HEK293 (cell line): ENCODE measurements around the gene SHISA9.

ENCODE experiments used
- CTCF ChIP-seq: fragments of 450-650 bp; formaldehyde crosslinking; IDR thresholded peaks from 2 replicates; pipeline ENCODE4 v1.5.1; 2016; ENCODE audit warnings: missing biosample characterization, missing genetic modification characterization
- OVOL3 ChIP-seq: fragments of 450-650 bp; formaldehyde crosslinking; IDR thresholded peaks from 2 replicates; pipeline ENCODE4 v1.5.1; 2016; ENCODE audit warnings: missing biosample characterization, missing genetic modification characterization
- PBX3 ChIP-seq: sonication (generic); formaldehyde crosslinking; IDR thresholded peaks from 2 replicates; pipeline ENCODE4 v1.8.1; 2022; ENCODE audit warnings: mild to moderate bottlenecking, moderate library complexity, missing genetic modification reagents
- PRDM4 ChIP-seq: fragments of 450-650 bp; formaldehyde crosslinking; IDR thresholded peaks from 2 replicates; pipeline ENCODE4 v1.5.1; 2017; ENCODE audit warnings: missing biosample characterization, missing genetic modification characterization
- SCRT1 ChIP-seq: fragments of 450-650 bp; formaldehyde crosslinking; IDR thresholded peaks from 2 replicates; pipeline ENCODE4 v1.5.1; 2016; ENCODE audit warnings: missing biosample characterization, missing genetic modification characterization, borderline replicate concordance
- SETDB1 ChIP-seq: IDR thresholded peaks from one replicate; pipeline ENCODE4 v1.6.1; 2017; ENCODE audit warnings: mild to moderate bottlenecking, low read length, moderate library complexity, mixed read lengths; ENCODE audit not compliant: insufficient read length
- SP2 ChIP-seq: fragments of 450-650 bp; formaldehyde crosslinking; IDR thresholded peaks from 2 replicates; pipeline ENCODE4 v1.5.1; 2016; ENCODE audit warnings: missing biosample characterization, missing genetic modification characterization
- ZBTB1 ChIP-seq: fragments of 450-650 bp; formaldehyde crosslinking; IDR thresholded peaks from 2 replicates; pipeline ENCODE4 v1.5.1; 2016; ENCODE audit warnings: missing biosample characterization, missing genetic modification characterization
- ZBTB26 ChIP-seq: fragments of 450-650 bp; formaldehyde crosslinking; optimal IDR thresholded peaks from 2 replicates; pipeline ENCODE3; 2016; ENCODE audit warnings: missing biosample characterization, mild to moderate bottlenecking, missing genetic modification characterization
- ZBTB7A ChIP-seq: fragments of 450-650 bp; formaldehyde crosslinking; IDR thresholded peaks from 2 replicates; pipeline ENCODE4 v1.5.1; 2016; ENCODE audit warnings: low read depth, missing biosample characterization, missing genetic modification characterization
- ZNF146 ChIP-seq: fragments of 450-650 bp; formaldehyde crosslinking; IDR thresholded peaks from 2 replicates; pipeline ENCODE4 v1.5.1; 2016; ENCODE audit warnings: missing biosample characterization, missing genetic modification characterization
- ZNF555 ChIP-seq: fragments of 450-650 bp; formaldehyde crosslinking; conservative IDR thresholded peaks from 2 replicates; pipeline ENCODE4 v1.5.1; 2017; ENCODE audit warnings: missing biosample characterization, mild to moderate bottlenecking, missing genetic modification characterization, inconsistent platforms
- ZNF629 ChIP-seq: fragments of 450-650 bp; formaldehyde crosslinking; IDR thresholded peaks from 2 replicates; pipeline ENCODE4 v1.5.1; 2017; ENCODE audit warnings: missing biosample characterization, missing genetic modification characterization
- ZNF701 ChIP-seq: fragments of 450-650 bp; formaldehyde crosslinking; IDR thresholded peaks from 2 replicates; pipeline ENCODE4 v1.5.1; 2016; ENCODE audit warnings: missing biosample characterization, missing genetic modification characterization

- TF ChIP-seq CTCF (tag by site-specific recombination) (no peak), SCRT1 (no peak), OVOL3 (tag by site-specific recombination) (no peak), ZBTB1 (no peak), SP2 (no peak), ZNF146 (tag by site-specific recombination) (no peak), ZBTB26 (tag by site-specific recombination) (no peak), ZNF701 (no peak), SETDB1 (no peak), PRDM4 (no peak), PBX3 (CRISPR knock-in tag) (no peak), ZNF555 (tag by site-specific recombination) (no peak), ZNF629 (no peak), ZBTB7A (tag by site-specific recombination) (no peak)
These were observed 160.8 kb downstream of the SHISA9 start for GRCh38 chr16:13062219-13062618.
